GM18868 (cell line): ENCODE results near the gene FLT3.
"Not testable (repeated sequence)": the region's sequence is repeated elsewhere in the genome, so short reads cannot be mapped to it uniquely, and the experiment has no call there.

Experiments used
- ATAC-seq: cut with Tn5 transposase; IDR thresholded peaks from one replicate; pipeline ENCODE4 v1.9.1; 2021; ENCODE audit warnings: mild to moderate bottlenecking, moderate library complexity; ENCODE audit not compliant: unreplicated experiment

FLT3 gene

DNA sequence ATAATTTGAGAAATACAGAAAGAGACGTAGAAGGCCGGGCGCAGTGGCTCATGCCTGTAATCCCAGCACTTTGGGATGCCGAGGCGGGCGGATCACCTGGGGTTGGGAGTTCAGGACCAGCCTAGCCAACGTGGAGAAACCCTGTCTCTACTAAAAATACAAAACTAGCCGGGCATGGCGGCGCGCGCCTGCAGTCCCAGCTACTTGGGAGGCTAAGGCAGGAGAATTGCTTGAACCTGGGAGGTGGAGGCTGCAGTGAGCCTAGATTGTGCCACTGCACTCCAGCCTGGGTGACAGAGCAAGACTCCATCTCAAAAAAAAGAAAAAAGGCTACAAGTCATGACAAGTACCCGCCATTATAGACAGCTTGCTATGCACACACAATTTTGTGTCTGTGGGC lies 95.4 kb downstream of the FLT3 start:
- ATAC-seq, result not testable (repeated sequence)

DNA sequence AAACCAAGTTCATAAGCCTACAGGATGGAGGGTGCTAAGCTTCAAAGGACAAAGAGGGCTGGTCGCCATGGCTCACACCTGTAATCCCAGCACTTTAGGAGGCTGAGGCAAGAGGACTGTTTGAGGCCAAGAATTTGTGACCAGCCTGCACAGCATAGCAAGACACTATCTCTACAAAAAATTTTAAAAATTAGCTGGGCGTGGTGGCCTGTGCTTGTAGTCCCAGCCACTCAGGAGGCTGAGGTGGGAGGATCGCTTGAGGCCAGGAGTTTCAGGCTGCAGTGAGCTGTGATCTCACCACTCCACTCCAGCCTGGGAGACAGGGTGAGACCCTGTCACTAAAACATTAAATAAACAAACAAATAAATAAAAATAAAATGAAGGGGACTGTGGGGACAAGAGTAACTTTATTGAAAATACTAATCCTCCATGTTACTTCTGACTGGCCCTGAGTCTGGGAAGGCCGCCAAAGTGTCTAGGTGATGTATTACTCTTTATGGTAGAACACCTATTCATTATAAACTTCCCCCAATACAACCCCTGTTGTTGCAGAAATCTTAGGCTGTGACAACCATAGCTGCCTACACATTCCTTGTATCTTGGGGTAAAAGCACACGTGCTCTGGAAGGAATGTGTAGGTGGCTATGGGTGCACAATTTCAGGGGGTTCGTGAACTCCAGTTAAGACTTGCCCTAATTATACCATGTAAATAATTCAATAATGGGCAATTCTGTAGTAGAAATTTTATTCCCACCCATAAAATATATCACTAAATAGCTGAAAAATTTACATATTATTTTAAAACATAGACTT lies 97.3 kb downstream of the FLT3 start:
- ATAC-seq, result no peak

DNA sequence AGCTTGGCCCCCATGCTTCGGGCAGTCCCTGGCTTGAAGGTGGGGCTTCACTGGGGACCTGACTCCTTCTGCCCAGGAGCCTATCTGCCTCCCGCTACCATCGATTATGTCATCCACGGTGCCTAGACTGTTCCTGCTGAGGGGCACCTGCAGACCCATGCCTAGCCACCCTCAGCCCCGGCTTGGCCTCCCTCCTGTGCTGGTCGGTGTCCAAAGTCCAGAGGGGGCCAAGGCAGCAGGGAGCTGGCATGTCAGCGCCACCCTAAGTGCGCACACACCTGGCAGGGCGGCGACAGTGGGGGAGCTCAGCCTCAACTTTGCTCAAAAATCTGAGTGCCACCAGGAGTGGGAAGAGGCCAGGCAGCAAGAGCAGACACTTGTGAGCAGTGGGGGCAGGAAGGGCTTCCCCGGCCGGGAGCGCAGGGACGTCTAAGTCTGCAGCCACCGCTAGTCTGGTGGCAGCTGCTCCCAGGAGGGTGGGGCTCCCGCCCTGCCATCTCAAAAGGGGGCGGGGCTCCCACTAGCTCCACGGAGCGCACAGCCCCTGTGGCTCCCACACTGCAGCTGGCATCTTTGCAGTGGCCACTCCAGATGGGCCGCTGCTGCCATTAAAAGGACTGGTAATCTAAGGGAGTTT lies 98.4 kb downstream of the FLT3 start:
- ATAC-seq, result no peak

DNA sequence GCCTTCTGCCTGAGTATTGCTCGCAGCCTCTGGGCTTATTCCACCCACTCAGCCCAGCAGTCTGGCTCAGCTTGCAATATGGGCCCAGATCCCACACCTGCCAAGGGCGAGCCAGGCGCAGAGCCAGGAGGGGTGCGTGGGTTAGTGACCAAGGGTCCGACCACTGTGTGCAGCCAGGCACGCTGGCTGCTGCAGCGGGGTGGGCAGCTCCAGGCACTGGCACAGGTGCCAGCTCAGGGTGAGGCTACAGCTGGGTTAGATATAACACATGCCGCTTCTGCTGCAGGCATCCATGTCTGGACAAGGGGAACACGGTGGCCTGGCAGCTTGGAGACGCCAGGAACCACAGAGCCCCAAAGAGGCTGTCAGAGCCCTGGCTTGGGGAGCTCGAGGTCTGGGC lies 99.3 kb downstream of the FLT3 start:
- no peak for ATAC-seq

DNA sequence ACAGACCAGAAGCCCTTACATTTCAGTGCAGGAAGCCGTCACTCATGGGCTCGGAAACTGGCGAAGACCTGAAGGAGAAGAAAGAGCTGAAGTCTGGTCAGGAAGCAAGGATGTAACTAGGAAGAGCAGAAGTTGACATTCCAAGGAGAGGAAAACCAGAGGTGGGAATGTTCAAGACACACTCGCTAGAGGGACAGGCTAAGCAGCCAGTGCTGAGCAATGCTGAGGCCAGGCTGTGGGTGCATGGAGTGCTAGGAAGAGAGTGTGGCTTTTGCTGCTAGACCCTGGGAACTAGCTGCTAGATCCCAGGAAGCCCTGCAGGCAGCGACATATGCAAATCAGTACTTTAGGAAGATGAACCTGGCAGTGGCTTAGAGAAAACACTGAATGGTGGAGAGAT lies 99.8 kb downstream of the FLT3 start:
- no peak for ATAC-seq

DNA sequence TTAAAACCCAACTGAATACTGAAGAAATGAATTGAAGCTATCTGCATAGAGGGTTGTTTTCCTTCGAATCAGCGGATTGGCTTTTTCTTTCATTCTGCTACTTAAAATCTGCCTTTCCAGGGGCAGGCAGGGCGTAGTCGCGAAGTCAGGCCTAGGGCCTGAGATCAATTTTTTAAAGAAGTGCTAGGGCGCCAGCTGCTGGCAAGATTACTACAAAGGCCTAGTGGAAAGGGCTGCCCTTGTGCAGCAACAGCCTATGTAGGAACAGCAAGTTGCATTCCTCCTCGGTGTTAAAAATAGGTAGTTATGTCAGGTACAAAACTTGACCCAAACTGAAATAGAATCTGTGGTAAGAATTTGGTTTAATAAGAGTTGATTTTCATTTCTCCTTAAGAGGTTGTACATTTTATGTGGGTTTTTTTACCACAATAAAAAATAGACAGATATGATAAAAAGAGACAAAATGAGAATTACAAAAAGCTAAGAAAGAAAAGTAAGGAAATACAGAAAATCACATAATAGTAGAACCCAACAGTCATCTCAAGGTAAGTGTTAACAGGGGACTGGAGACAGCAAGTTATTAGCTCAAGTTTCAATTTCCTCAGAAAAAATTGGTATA lies 102.4 kb downstream of the FLT3 start:
- ATAC-seq, result peak; percentile 81

DNA sequence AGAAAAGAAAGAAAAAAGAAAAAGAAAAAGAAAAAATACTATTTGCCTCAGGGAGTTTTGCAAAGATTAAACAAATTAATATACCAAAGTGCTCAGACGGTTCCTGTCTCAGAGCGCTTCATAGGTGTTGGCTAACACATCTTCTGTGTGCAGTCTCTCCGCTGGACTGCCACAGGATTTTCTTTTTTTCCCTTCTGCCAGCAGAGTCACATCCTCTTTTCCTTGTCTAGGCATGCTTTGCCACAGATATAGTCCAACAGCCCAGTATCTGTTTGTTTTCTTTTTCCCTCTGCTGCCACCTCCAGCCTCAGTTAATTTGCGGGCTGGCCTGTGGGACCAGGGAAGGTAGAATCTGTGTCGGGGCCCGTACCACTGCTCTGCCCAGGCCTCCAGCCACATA lies 108.5 kb downstream of the FLT3 start:
- no peak for ATAC-seq

DNA sequence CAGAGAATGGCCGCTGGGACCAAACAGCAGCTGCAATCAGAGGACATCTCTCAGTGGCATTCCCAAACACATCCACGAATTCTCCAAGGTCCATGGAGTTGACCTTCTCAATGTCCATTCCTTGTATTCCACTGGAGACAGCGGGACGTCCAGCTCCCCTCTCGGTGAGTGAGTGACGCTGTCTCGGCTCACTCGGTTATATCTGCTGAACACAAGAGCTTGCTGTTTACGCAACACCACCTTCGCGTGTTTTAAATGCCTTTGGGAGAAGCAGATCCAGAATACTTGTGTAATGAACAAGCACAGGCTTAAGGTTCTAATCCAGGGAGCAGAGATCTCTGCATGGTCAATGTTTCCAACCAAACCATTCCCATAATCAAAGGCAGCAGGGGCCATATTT lies 111.9 kb downstream of the FLT3 start, which contains the start of gene URAD:
Gene URAD (minus strand): TSS at position 174 of the 400 bp plus-strand sequence. CDS start 56 bp downstream, at position 118.
- no peak for ATAC-seq

DNA sequence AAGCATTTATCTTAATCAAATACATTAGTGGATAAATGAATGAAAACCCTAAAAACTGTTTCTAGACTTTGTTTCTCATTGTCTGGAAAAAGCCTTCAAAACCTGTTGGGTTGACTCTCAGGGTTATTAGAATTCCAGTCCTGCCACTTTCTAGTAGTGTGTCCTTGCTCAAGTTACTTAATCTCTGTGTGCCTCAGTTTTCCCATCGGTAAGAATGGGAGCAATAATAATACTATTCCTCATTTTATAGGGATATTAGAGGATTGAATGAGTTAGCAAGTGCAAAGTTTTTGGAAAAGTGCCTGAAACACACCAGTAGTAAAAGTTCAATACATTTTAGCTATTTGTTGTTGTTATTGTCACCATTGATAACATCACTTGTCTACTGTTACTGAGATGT lies 114.8 kb downstream of the FLT3 start:
- no peak for ATAC-seq

DNA sequence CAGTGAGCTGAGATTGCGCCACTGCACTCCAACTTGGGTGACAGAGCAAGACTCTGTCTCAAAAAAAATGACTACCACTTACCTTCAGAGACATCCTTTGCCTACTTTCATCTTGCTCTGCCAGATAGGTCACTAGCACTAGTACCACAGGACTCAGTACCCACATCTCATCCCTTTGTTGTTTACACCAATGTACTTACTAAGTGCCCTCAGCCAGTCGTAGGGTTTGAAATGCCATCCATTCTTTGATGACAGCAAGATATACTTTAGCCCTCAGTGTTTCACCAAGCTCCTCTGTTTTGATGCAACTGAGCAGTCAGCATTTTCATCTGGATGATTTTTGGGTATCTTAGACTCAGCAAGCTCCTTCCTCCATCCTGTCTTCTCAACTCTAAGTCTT lies 118.0 kb downstream of the FLT3 start:
- ATAC-seq, result no peak

DNA sequence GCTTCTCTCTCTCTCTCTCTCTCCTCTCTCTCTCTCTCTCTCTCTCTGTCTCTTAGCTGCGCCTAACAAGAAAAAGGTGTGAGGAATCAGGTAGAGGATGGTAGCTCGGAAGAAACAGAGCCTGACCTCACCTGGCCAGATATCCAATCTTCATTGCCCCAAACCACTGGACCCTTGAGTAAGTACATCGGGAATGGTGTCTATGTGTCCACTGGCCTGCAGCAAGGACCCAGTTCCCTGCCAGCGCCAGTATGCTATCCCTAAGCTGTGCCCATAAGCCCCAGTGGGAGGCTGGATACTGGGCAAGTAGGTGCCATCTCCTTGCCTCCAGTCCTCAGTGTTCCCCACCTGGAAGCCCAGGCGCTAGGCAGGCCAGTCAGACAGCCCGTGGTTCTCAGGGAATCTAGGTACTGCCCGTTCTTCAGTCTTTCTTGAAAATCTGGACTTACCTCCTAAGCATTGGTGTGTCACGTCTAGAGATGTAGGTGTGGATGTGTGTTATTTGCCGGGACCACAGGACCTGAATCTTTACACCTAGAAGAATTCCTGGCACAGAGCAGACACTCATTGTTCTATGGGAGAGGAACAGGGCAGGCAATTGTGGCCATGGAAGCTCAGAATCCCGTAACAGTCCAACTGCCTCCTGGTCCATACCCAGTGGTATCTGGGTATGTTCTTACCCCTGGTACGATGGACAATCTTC lies 119.2 kb downstream of the FLT3 start:
- ATAC-seq, result no peak

DNA sequence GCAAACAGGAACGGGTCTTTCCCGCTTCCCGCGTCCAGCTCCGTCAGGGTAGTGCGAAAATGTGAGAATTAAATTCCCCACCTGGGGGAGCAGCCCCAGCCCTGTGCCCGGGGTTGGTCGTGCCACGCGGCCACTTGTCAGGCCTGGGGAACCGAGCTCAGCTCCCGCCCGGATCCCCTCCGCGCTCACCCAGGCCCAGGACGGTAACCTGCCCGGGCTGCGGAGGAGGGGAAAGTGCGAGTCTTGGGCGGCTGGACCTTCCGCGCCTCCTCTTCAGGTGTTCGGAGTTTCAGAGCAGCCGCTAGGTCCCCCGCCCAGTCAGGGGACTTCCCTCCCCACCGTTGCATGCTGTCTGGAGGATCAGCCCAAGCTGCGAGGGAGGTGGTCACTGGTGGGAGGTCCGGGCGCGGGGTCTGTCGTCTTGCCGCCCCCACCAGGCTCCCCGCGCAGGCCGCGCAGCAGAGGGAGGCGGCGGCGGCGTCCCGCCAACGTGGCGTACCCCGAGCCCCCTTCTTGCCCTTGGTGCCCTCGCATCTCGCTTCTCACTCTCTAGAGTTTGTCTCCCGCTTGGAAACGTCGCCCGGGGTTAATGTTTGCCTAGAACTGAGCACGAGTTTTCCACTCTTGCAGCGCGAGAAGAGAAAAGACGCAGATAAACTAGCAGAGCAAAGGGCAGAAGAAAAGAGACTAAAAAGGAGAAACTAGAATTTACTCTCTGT lies 119.9 kb downstream of the FLT3 start:
- no peak for ATAC-seq

DNA sequence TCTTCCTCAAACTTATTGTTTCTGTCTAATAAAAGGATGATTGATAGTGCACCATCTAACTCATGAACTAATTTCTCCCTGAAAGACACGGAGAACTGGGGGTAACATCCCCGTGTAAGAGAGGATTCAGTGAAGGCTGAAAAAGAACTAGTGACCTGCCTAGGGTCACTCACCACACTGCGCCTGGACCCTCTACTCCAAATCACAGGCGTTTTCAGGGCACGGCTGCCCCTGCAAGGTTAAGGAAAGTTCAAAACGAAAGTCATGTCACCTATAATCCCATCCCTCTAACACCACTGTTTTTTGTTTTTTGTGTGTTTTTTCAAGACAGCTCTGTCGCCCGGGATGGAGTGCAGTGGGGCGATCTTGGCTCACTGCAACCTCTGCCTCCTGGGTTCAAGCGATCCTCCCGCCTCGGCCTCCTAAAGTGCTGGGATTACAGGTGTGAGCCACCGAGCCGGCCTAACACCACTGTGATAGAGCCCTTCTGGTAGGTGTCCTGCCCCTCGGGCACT lies 120.6 kb downstream of the FLT3 start:
- no peak for ATAC-seq

DNA sequence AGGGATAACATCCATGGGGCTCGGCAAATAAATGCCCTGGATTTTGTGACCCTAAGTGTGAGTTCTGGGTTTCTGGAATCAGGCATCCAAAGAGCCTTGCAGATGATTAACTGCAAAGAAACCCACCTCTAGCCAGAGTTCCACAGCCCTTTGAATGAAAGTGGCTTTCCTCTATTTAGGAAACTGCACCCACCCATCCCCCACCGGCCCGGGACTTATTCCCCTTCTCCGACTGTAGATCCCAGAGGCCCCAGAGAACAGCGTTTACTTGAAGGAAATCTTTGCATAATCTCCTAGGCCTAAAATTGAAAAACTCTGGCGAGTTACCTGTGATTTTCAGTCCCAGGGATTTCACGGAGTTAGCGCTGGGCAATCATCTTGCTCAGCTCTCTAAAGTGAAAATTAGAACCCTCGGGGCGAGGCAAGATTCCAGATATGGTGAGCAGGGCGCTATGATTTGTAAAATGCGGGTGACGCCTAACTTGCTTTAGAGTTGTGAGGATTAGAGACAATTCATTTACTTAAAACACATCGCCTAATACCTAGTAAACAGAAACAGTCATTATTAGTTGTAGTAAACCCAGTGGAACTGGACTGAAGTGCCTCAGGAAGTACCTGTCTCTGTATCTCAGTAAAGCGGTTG lies 121.3 kb downstream of the FLT3 start:
- no peak for ATAC-seq

DNA sequence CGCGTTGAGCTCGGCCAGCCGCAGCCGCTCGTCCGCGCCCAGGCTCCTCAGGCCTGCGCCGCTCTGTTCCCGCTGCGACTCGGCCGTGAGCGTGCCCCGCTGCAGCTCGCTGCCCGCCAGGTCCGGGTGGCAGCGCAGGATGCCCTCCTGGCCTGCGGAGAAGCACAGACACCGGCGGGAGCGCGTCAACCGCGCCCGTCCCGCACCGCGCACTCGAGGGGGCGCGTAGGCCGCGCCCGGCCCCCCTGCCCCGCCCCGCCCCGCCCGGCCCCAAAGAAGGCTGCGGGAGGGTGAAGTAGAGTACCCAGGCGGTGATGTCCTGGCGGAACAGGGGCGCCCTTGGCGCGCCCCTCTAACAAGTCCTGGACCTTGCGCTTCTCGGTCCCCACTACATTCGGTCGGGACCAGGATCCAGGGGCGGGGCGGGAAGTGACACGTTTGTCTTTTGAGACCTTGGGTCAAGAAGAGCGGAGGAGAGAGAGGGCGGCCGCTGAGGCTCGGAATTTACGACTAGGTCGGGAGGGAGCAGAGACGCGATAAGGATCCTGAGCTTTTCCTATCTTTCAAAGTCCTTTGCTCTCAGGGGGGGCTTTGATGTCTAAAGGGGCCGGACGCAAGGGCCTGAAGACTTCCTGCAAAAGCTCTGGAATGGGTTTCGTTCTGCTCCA lies 121.9 kb downstream of the FLT3 start:
- ATAC-seq, result no peak

DNA sequence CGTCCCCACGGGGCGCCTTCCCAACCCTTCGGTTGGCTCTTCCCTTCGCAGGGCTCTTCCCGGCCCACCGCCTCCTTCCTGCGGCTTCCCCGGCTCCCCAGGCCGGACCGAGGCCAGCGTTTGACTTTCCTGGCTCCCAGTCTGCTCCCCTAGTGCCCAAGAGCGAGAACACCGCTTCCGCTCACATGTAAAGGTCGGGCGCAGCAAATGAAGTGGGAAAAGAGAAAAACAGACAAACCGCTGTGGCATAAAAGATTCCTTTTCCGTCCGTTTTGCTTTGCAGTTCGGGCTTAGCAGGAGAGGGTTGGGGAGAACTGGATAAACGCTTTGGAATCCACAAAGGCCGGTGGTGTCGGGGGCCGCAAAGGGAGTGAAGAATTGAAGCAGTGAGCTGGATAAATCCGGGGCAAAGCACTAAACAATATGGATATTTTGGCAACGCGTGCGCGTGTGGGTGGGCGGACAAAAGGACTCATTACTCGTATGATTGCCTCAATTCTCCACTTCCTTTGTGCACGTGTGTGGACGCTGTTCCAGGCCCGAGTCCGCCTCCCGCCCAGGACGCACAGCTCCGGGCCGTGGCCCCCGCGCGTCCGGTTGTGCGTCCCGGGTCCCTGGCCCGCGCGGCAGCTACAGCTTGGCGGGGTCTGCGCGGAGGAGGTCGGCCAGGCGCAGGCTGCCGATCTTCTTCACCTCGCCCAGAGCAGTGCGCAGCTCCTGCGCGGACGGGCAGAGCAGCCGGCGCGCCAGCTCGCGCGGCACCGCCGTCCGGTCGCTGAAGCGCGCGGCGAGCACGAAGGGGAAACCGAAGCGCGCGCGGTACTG lies 122.7 kb downstream of the FLT3 start:
- no peak for ATAC-seq

DNA sequence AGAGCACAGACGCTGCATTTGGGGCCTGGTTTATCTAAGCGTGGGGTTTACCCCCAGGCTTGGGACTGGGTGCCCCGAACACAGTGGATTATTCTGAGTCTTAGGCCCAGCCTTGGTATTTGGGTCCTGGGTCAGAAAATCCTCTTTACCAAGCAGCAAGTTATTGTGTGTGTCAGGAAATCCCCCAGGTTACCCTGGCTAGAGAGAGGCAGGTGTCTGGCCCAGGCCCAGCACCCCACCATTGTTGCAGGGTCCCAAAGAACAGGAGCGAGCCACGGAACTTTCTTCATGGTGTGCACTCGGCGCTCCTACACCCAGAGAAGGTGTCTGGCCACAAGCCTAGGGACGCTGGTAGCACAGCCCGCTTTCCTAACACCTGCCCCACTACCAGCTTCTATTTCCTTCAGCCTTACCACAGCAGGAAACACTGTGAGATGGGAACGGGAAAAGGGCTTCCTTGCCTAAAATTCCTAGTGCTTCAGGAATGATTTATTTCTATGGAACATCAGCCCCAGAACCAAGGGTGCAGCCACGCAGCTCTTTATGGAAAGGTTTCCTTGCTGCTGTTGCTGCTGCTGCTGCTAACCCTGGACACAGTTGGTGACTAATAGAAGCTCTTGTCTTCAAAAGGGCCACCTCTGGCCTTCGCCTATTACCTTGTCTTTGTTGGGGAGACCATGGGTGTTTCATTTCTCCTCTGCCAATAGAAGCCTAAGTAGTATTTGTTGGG lies 123.8 kb downstream of the FLT3 start:
- no peak for ATAC-seq
